Frontal cortex (tissue), 4 donors: ENCODE results near the gene PLA2G6. TPM values are rescaled to one million over a fixed set of nuclear protein-coding genes. Genes with fewer than 3 reads are reported as not detected.

Experiments used
- DNase-seq, 2 donors: peaks; one replicate each; pipeline ENCODE4 v3.0.0; 2012; ENCODE audit warnings: low spot score in 2 of 2
- FAIRE-seq: peaks from 2 replicates; lab custom pipeline; 2012; peaks lifted over from hg19 to GRCh38; lab: Jason Lieb, UNC
- total RNA-seq: library from RNA; depleted of rRNA; stranded (reverse); fragments of >200 nt; gene quantifications from one replicate; pipeline ENCODE4 v1.2.3, GENCODE V29; 2014
- donor health status: control.
- donor health status: control.
- donor health status: control.

PLA2G6 gene
- total RNA-seq, 1 donor from 2014 or later: 19.6 TPM

DNA sequence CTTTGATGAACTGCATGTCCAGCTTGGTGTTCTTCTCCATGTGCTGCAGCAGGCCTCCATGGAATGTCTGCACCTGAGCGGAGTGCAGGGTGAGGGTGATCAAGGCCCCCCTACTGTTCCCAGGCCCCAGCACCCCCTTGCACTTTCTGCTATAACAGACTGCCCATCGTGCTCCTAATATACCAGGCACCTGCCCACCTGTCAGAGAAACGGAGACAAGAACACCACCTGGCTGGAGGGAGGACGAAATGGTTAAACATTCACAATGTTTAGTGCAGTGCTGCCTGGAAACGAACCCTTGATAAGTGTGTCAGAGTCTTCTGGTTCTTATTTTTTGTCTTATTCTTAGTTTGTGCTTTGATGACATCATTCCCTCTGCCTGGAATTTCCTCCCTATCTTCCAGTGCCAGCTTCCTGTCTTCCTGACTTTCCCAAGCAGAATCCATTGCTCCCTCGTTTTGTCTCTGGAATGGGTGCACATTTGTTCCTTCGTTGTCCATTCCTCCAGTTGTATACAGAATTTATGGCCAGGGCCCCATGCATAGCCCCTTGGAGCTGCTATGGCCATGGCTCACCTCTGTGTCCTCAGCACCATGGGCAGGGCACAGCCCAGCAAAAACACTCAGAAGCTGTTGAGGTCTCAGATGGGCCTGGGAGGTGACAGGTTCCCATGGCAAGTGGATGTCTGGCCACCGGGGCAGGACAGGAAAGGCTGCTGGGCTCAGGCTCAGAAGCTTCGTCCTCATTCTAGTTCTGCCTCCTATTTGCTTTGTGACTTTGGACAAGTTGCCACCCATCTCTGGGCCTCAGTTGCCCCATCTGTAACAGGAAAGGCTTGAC is 83.0 kb downstream of the PLA2G6 start:
- FAIRE-seq (no peak), DNase-seq (no peak)

DNA sequence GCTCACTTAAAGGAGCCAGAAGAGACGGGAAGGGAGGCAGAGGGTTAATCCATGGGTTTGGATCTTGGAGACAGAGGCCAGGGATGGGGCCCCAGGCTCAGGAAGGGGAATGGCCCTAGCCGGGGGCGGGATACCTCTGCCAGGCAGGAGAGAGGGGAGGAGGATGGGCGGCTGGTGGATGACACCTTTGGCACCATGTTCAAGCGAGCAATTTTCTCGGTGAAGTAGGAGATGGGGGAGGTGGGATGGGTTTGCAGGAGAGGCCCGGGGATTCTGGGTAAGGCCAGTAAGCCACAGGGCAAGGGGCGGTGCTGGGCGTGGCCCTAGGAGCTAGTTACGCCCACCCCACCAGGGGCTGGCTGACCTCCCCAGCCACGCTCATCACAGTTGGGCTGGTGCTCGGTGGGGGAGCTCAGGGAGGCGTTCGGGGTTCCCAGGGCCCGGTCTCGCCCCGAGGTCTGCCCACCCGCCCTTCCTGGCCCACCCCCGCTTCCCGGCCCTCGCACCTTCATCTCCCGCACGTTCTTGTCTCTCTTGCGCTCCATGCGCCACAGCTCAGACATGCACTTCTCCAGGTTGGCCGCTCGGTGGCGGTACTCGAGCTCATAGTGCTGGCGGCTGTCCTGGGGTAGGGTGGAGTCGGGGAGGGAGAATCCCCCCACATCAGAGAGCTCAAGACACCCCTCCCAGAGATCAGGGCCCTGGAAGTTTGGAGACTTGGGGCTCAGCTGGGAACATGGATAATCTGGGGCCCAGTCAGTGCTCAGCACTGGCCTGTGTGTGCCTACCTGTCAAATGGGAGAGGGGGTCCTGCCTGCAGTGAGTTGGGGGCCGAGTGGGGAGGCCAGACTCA is 83.8 kb downstream of the PLA2G6 start:
- FAIRE-seq: no peak
- no peak for DNase-seq

DNA sequence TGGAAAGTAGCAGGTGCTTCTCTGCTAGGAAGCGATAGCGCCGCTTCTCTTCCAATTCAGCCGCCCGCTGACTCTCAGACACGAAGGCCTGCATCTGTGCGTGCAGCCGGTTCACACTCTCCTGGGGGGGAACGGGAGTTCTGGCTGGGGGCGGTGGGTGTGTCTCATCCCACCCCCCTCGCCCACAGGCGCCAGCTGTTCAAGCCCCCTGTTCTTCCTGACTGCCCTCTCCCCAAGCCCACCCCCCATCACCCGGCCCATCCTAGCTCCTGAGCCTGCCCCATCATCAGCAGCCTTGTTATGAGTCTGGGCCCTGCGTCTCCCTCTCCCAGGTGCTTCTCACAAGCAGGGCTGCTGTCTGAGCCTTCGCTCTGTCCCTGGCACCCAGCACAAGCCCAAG is 84.6 kb downstream of the PLA2G6 start:
- no peak for DNase-seq
- FAIRE-seq: no peak

DNA sequence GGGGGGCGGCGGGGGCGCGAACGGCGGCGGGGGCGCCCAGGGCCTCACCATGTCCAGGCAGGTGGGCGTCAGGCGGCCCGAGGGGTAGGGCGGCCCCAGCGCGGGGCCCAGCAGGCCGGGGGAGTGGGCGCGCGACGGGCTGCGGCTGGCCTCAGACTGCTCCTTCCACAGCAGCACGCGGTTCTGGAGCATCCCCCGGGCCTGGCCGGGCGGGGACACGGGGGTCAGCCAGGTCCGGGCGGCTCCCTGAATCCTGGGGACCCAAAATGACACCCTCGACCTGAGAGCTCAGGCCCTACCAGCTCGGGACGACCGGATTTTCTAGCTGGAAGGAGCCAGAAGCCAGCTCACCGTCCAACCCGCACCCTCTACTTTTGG is 92.2 kb downstream of the PLA2G6 start:
- FAIRE-seq (no peak), DNase-seq (no peak)

DNA sequence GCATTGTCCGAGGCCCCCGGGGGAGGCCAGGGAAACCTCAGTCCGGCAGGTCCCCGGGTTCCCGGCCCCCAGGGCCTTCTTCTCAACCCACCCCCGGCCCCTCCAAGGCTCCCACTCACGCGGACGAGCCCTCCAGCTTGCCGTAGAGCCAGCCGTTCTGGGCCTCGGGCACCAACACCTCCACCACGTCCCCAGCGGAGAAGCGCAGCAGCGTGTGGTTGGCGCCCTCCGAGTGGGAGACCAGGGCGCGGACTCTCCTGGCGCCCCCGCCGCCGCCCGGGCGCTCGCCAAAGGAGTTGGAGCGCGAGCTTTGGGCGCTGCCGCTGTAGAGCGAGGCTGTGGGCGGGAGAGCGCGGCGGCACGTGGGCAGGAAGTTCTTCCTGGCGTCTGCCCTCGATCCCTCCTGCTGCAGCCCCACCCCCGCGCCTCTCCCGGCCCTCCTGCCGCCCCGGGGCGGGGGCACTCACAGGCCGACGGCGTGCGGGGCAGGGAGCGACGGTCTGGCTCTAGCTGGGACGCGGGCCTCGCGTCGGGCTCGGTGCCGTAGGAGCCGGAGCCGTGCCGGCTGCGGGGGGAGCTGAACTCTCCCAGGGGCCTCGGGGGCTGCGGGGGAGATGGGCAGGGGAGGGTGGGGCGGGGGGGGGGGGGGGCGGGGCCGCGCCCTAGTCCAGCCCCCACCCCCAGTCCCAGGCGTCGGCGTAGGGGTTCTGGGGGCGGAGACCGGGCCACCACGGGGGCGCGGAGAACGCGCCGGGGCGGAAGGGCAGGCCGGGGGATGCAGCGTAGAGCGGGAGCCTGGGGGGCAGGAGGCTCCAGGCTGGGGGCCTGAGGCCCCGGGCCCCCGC is 92.8 kb downstream of the PLA2G6 start:
- FAIRE-seq (no peak), DNase-seq (peak in 1 of 2 donors; percentile 59)

DNA sequence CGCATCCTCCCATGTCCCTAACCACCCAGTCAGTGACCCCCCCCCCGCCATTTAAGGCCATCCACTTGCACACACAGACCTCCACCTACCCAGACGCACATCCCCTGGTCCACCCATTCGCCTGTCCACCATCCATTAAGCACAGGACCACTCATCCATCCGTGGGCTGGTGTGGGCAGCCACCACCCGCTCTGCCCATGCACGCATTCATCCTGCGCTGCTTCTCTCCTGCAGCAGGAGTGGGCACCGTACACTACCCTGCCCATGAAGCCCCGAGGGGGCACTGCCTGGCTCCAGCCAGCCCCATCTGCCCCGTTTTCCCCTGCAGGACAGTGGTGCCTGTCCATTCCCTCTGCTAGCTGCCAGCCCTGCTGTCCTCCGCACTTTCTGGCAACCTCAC is 93.8 kb downstream of the PLA2G6 start:
- no peak for FAIRE-seq

DNA sequence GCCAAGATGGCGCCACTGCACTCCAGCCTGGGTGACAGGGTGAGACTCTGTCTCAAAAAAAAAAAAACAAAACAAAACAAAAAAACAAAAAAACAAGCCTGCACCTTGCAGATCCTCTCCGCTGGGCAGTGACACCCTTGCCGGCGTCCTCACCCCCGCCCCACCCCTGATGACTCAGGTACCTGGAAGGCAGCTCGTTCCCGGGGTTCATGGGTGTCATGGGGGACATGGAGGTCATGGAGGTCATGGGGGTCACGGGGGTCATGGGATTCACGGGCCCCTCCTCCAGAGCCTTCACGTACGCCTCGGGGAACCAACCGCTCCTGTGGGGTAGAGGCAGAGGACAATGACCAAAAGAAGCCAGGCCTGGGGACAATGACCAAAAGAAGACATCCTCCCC is 94.7 kb downstream of the PLA2G6 start:
- DNase-seq: no peak
- FAIRE-seq: no peak

More for the DNA sequence above, 93.8 kb downstream of the PLA2G6 start:
- DNase-seq: no peak

DNA sequence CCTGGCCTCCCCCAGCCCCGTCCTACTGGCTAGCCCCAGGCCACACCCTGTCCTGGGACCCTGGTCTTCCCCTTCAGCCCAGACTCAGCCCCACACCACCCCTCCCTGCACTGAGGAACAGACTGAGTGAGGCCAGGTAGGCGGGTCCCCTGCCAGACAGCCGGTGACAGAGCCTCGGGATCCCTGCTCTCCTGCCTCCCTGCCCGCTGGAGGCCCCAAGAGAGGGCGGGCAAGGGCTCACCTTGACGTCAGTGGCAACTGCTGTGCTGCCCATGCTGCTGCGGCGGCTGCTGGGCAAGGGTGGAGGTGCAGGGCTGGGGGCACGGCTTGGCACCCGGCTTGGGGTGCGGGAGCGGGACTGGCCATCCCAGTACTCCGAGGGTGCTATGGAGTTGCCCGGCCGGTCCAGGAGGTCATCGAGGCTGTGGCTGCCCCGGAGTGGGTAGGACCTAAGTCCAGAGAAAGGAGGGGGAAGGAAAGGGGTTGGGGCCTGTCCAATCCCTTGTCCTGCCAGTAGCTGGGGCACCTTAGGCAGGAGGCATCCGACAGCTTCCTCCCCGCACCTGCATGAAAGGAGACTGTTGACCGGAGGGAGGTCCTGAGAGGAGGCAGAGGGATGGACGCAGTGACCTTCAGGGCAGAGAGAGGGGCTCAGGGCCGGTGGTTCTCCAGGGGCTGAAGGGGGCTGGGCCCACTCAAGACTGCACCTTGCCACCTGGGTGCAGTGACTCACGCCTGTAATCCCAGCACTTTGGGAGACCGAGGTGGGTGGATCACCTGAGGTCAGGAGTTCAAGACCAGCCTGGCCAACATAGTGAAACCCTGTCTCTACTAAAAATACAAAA is 95.4 kb downstream of the PLA2G6 start:
- FAIRE-seq (no peak), DNase-seq (no peak)

DNA sequence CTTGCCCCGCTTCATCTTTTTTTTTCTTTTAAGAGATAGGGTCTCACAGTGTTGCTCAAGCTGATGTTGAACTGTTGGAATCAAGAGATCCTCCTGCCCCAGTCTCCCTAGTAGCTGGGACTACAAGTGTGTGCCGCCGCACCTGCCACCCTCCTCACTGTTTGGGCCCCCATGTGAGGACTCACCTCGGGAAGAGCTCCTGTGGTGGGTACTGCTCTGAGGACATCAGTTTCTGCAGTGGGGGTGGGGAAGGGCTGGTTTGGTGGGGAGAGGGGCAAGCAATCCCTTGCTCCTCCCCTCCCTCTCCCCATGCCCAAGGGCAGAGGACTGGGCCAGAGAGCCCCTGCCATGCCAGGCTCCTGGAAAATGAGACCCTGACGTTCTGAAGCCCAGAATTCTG is 96.1 kb downstream of the PLA2G6 start:
- DNase-seq: no peak
- FAIRE-seq: no peak

DNA sequence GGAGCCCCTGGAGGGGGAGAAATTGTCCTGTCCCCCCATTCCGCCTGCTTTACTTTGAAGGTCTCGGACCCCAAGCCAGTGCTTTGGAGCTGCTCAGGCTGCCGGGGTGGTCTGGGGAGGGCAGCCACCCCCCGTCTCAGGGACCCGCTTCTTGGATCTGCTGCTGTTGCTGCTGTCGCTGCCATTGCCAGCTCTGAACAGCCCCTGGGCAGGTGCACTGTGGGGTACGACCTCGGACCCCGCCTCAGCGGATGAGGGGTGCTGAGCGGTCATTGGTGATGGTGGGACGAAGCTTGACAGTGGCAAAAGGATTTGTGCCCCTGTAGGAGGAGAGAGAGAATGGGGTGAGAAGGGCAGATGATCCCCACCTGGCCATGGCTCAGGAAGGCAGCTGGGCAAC is 96.6 kb downstream of the PLA2G6 start:
- DNase-seq: no peak
- FAIRE-seq: no peak

DNA sequence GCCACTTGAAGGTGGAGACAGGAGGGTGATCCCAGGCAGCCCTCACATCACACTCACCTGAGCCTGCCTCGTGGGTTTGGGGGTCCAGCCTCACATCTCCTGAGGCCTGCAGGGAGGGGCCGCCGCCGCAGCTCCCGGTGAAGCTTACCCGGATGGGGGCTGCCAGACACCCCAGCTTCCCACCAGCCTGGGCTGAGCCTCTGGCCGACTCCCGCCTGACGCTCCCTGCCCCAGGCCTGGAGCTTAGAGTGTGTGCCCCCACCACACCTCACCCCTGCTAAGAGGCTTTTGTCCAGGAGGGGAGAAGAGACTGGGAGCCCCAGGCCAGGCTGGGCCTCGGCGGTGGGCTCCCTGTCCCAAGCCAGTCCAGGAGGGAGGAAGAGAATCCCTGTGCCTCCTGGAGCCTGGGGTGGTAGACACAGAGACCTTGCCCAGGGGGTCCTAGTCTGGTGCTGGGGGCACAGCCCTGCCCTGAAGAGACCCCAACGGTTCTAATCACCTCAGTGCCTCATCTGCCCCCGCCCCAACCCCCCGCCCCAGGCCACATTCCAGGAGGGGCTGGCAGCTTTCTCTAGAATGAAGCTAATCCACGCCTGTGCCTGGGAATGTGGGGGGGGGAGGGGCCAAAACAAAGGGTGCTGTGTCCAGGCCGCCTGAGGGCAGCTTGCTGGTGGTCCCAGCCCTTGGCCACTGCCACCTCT is 97.5 kb downstream of the PLA2G6 start, which contains the start of gene SLC16A8:
Gene SLC16A8, minus strand, starts transcription at position 254 of the 701 bp plus-strand sequence. CDS start 1,311 bp downstream, outside the sequence.
- no peak for DNase-seq
- no peak for FAIRE-seq

DNA sequence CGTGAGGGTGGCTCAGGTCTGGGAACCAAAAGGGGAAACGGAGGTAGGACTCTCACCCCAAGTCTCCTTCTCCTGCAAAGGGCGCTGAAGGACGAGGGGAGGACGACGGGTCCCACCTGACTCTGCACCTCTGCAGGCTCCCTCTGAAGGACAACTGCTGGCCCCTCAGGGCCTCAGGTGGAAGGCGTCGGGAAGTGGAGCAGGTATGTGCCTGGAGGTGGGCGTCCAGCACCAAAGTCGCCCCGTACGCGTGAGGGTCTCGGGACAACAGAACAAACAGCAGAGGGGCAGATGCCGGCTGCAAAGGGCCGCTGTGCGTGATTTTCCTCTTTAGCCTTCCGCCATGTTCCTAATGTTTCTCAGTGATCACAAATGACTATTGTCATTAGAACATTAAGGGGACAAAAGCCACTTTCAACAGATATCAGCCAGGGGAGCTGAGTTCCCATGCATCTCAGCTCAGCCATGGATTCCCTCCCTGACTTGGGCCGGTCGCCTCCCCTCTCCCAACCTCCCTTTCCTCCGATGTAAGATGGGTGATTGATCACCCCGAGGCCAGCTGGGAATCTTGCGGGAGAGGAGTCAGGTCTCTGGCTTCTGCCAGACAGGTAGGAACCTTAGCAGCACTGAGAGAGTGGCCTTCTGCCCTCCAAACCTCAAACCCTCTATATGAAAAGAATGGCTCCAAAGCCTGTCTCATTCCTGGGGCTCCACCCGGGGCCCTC is 98.5 kb downstream of the PLA2G6 start:
- FAIRE-seq (no peak), DNase-seq (no peak)

DNA sequence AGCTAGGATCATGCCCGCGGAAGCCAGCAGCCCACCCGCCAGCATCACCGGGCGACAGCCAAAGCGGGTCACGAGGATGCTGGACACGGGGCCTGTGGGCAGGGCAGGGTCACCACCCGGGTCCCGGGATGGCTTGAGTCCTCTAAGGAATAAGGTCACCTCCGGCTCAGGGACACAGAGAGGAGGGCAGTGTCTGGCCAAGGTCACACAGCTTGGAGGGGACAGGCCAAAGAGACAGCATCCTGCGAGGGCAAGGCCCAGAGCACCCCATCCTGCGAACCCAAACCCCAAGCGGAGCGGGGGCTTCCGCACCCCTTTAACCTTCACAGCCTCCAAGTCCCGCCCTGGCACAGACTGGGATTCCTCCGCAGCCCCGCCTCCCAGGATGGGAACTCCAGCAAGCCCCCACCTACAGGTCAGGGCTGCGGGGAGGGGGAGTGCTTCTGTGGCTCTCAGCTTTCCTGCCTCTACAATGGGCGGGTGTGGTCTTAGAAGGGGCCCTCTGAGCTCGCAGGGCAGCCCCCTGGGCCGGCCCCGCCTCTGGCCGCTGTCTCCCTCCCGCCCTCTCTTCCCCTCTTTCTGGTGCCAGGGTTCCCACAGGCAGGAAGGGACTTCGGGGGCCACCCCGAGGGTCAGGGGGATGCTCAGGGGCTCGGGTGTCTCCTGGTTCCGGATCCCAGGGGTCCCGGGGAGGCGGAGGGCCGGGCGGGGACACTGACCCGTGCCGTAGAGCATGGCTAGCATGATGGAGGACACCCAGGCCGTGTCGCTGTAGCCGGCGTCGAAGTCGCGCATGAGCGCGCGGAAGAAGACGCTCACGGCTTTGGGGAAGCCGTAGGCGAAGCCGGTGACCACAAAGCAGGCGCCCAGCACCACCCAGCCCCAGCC is 99.4 kb downstream of the PLA2G6 start:
- FAIRE-seq (no peak), DNase-seq (no peak)

DNA sequence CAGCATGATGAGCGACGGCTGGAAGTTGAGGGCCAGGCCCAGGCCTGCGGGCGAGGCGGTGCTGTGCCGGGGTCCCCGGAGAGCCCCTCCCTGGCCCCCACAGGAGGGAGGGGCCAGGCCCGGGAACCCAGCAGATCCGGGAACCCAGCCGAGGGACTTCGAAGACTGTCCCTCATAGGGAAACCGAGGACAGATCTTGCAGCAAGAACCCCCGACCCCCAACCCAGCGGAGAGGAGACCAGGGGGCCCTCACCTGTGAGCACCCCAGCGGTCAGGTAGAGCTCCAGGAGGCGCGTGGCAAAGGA is 100.0 kb downstream of the PLA2G6 start:
- FAIRE-seq (no peak), DNase-seq (no peak)

DNA sequence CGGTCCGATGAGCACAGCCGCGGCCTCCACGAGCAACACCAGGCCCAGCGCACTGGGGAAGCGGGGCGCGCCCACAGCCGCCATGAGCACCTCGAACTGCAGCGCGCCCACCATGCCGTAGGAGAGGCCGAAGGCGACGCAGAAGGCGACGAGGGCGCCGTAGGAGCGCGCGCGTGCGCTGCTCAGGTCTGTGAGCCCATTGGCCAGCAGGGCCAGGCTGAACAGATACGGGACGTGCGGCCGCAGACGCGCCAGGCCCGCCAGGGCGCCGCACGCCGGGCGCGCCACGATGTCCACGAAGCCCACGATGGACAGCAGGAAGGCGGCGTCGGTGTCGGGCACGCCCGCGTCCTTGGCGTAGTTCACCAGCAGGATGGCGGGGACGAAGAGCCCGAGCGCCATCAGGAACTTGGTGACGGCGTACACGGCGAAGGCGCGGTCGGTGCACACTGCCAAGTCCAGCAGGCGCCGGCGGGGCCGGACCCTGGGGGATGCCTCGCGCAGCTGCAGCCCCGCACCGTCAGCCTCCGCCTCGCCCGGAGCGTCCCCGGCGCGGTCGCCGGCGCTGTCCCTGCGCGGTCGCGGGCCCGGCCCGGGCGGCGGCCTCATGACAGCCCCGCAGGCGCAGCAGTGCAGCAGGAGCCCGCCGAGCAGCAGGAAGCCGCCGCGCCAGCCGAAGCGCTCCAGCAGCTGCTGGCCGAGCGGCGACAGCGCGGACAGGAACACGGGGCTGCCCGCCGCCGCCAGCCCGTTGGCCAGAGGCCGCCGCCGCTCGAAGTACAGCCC is 100.6 kb downstream of the PLA2G6 start:
- FAIRE-seq (no peak), DNase-seq (no peak)

DNA sequence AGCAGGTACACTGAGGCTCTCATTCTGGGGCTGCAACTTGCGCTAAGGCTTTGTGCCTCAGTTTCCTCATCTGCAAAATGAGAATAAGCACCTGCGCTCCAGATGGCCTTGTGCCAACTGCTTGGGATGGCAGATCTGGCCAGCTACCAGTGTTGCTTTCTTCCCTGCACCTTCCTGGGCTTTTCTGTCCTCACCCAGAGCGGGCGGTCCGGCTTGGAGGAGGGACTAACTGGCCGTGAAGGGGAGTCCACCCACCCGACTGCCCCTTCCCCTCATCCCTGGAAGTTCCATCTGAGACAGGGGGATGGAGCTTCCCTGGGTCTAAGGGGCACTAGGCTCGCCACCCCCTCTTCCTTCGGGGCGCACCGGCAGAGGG is 101.2 kb downstream of the PLA2G6 start:
- FAIRE-seq: no peak

DNA sequence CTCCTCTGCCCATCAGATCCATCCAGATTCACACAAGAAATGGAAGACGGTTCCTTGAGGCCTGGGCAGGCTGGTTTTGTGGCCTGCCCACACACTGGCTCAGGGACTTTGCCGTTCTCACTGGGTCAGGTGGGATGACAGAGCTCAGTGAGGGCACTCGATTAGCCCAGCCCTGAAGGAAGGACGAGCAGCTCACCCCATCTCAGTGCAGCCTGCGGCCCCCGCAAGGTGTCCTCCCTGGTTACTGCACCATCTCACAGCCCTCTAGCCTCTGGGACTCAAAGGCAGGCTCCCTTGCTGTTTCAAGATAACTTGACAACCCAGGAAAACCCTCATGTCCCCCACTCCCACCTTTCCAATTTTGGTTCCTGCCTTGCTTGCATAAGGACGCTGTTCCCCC is 101.8 kb downstream of the PLA2G6 start:
- FAIRE-seq (no peak), DNase-seq (no peak)

More for the DNA sequence above, 101.2 kb downstream of the PLA2G6 start:
- DNase-seq: no peak
